HG03025 (cell line): ENCODE results near the gene IL16.

Experiments
- ATAC-seq: cut with Tn5 transposase; IDR thresholded peaks from one replicate; pipeline ENCODE4 v1.9.1; 2021; ENCODE audit warnings: mild to moderate bottlenecking, moderate library complexity; ENCODE audit not compliant: unreplicated experiment, low FRiP score

IL16 gene

DNA sequence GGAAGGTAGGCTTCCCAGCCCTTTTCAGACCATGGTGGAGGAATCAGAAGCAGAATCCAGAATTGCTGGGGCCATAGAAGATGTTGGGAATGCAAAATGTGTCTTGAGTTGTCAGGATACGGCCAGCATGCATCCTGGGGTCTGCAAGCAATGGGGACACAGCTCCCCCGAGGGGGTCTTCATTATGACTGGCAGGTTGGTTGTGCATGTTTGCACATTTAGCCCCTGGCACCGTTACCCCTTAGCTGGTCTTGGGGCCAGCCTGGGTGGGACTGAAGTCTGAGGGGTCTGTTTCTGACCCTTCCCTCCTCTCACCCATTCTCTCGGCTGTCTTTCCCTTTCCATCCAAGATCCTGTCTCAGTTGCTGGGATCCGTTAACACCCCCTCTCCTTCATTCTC is 76.5 kb downstream of the IL16 start:
- ATAC-seq = no peak

DNA sequence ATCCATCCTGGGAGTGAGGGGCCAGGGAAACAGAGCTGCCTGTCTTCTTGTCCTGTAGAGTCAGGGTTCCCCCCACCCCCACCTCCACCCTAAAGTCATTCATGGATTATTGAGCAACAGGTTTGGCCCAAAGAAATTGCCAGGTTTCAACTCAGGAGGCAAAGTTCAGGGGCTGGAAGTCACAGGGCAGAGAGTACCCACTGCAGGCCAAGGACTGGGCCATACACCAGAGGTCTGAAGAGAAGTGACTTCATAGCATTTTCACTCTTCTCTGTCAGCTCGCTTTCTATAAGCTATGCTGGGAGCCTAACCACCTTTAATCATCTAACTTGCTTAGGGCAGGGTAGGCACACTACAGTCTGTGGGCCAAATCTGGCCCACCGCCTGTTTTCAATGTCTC is 77.2 kb downstream of the IL16 start:
- ATAC-seq = no peak

DNA sequence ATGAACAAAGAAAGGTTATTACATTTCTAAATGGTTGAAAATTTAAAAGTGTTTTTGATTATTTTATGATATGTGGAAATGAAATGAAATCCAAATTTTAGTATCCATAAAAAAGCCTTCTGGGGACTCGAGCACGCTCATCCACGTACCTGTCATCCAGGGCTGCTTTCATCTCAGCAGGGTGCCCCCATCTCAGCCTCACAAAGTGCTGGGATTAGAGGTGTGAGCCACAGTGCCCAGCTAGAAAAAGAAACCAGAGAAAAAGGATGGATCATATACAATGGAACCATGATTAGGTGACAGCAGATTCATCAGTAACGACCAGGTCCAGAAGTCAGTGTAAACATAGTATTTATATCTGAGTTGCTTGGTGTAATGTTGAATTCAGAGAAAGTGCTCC is 77.6 kb downstream of the IL16 start:
- ATAC-seq = no peak

DNA sequence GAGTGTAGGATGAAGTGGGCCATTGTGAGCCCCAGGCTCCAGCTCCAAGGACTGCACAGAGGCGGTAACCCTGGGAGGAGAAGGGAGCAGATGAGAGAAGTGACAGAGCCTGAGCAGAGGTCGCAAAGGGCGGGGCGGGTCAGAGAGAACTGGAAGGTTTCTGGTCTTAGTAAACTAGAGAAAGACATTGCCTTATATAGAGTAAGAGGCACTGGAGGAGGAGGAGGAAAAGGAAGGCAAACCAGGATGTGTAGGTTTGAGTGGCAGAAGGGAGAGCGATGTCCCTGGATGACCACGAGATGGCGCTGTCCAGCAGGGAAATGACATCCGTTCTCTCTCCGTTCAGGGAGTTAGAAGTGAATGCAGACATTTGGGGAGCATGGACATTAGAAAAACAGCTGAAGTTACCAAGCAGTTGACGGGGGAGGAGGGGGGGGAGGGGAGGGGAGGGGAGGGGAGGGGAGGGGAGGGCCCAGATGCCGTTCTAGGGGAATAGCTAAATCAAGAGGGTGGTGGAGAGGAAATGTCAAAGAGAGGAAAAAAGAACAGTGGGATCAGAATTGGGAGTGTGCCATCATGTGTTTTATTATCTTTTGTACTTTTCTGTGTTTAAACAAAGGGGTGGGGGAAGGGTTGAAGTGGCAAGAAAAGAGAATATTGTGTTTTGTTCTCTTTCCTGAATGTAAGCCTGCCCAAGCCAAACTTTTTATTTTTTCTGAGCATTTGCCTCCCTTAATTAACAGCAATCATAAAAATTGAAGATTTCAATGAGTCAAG is 78.4 kb downstream of the IL16 start:
- ATAC-seq = peak; percentile 83

DNA sequence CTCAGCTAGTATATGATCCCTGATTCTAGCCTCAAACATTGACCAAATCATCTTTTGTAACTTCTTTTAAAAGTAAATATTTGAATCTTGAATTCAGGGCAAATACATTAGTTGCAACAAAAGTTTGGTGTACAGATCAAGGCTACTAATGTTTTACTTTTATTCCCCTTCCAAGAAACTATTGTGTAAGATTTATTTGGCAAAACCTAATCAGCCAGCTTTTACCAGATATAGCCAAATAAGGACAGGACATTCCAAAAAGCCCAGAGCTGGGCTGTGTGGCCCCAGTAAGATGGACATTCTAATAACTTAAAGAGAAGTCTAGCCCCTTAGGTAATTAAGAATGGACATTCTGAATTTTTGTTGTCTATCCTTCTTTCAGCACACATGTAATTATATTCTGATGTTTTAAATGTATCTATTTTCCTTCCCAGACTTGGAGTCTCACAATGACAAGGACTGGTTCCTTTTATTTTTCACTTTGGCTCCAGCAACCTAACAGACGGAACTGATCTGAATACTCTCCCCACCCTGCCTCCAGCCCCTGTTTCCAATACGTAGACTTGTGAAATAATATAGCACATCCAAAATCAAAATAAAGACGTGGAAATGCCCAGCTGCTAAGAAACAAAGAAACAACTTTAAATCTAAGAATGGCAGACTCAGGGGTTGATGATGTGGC is 79.2 kb downstream of the IL16 start:
- no peak for ATAC-seq

DNA sequence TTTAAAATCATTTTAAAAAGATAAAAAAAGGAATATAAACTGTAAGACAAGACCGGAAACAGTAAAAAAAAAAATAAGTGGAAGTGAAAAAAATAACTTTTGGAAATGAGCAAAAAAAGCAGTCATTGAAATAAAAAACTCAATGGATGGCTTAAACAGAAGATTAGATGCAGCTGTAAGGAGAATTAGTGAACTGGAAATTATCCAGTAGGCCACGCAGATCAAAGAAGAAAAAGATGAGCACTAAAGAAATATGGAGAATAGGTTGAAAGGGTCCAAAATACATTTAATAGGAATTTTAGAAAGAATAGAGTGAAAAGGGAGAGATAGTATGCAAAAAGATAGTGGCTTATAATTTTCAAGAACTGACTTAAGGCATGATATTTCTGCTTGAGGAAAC is 80.3 kb downstream of the IL16 start:
- ATAC-seq = no peak

DNA sequence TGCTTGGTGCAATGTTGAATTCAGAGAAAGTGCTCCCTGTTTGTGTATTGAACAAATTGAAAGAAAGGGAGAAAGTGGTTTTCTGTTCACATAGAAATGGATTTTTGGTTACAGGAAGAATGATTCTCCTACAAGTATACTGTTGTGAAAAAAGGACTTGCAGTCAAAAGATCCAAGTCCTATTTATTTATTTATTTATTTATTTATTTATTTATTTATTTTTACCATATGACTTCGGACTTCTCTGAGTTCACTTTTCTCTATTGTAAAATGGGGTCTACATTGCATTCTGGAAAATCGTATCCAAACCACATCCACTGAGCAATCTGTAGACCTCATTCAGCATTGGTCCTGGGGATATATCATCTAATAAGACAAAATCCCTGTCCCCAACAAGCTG is 81.2 kb downstream of the IL16 start:
- ATAC-seq = no peak

DNA sequence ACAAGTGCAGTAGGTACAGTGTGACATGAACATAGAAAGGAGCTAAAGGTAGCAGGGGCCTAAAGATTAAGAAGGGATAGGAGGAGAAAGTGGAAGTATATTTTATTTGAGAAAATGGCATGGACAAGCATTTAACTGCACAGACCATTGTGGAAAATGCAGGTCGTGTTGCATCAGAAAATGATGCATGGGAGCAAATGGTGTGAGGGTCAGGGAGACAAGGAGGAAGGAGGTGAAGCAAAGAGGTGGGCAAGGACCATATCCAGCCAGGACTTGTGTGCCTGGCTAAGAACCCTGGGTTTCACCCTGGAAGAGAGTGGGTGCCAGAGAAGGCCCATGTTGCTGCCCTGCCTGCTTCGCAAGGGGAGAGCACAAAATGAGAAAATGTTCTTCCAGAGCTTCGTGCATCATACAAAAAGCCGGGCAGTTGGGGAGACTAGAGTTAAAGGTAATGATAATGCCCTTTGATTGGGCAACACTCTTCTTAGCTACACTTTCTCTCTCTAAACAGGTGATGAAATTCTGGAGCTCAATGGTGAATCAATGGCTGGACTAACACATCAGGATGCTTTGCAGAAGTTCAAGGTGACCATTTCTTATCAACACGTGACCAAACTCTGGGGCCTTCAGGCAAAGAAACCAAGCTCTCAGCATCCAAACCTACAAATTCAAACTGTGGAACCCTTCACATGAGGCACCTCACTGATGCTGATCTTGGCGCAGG is 81.8 kb downstream of the IL16 start:
- no peak for ATAC-seq

DNA sequence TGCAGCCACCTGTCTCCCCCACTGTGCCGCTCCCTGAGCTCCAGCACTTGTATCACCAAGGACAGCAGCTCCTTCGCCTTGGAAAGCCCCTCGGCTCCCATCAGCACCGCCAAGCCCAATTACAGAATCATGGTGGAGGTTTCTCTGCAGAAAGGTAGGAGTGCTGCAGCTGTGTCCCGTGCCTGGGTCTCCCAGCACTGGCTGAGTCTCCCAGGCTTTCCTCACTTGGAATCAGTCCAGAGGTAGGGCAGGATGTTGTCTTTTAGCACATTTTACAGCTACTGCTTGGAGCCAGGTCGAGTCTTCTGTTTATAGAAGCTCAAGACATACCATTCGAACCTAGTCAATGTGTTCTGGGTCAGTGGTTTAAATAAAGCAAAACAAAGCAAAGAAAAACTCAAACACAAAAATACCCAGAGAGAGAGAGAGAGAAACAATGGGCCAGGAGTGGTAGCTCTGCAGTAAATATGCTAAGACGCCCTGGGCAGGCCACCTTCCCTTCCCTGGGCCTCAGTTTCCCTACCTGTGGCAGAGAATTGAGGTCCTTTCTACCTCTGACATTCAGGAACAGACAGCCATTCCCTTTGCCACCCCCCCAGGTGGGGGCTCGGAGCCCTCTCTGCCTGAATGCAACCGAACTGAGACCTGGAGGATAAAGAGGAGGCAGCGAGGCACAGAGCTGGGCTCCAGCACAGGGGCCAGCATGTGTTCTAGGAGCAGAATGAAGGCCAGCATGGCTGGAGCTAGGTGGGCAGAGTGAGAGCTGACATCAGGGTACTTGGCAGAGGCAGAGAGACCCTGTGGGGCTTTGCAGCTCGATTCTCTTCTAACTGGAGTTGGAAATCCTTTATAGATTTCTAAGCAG is 83.2 kb downstream of the IL16 start:
- ATAC-seq = no peak

DNA sequence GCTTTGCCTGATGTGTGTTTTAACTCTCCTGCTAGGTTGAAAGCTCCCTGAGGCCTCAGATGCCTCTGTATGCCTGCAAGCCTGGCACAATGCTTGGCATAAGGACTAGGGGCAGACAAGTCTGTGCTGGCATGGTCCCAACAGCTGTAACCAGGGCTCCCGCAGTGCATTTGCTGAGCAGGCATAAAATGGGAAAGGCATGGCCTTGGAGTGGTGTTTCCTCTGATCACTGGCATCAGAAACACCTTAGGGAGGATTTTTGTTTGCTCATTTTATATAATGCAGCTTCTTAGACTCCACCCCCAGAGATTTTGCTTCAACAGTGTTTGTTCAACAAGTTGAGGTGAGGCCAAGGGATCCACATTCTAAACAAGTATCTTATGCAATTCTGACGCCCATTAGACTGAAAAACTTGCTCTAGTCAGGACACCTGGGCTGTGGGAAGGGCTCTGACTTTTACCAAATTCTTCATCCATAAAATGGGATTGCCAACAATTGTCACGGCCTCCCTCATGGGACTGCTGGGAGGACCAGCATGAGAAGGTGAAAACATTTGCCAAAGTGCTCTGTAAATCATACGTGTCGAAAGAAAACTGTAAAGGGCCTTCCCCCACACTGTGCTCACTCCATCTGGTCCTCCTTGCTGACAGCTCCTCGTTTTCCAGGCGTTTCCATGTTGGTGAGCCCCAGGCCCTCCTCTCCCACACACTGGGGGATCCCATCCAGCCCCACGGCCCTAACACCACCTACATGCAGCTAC is 84.2 kb downstream of the IL16 start:
- ATAC-seq = no peak

DNA sequence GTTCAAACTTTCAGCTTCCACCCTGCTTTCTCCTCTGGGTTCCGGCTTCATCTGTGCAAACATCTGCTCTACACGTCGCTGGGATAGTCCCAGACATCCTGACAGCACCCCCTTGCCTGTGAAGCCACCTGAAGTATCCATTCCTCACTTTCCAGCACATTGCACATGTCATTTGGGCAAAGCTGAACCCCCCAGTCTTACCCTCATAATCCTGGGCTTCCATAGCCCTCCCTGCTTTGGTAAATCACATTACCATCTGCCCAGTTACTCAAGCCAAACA is 84.7 kb downstream of the IL16 start:
- ATAC-seq = no peak

DNA sequence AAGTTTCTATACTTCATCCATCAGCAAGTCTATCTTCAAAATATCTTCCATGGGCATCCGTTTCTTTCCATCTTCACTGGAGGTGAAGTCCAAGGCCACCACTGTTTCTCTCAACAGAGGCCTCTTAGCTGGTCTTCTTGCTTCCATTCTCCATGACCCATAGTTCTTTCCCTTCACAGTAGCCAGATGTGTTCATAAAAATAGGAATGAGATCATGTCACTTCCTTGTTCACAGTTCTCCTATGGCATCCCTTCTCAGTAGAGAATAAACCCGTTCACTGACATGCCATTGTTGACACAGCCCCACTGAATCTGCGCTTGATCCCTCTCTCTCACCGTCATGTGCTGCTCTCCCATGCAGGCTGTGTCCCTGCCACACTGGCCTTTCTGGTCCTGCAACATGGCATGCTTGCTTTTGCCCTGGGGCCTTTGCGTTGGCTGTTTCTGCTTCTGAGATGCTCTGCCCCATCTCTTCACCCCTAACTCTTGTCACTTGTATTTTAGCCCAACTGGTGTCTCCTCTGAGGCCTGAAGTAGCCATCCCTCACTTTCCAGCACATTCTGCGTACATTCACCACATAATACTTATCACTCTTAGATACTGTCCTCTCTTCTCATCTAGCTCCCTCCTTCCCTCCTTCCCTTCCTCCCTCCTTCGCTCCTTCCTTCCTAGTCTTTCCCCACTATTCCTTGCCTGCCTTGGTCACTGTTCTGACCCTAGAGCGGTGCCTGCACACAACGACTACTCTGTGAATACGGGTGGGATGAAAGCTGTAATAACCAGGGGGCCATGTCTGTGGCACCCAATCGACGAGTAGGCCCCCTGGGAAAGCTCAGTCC is 85.3 kb downstream of the IL16 start:
- no peak for ATAC-seq

DNA sequence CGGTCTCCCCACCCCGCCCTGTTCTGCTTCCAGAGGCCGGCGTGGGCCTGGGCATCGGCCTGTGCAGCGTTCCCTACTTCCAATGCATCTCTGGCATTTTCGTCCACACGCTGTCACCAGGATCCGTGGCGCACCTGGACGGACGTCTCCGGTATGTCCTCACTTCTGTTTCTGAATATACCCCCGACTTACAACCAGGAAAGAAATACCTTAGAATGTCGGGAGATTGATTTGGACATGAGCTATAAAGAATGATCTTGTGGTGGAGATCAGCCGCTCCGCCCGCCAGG is 85.9 kb downstream of the IL16 start:
- ATAC-seq = no peak

DNA sequence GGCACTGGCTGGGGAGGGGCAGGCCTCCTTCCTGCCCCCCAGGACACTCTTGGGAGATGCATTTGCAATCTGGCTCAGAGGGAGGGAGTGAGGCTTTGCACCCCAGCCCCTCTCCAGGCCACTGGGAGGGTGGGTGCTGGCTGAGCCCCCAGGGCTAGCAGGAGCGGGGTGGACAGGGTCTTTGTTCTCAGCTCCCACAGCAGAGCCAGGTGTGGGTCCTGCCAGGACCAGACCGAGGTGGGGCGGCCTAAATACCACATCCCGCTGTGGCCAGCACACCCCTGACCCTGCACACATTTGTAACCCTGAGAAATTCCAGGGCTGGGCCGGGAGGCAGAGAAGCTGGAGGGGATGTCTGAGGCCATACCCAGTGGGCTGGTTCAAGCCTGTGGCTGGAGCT is 86.2 kb downstream of the IL16 start:
- ATAC-seq = no peak

DNA sequence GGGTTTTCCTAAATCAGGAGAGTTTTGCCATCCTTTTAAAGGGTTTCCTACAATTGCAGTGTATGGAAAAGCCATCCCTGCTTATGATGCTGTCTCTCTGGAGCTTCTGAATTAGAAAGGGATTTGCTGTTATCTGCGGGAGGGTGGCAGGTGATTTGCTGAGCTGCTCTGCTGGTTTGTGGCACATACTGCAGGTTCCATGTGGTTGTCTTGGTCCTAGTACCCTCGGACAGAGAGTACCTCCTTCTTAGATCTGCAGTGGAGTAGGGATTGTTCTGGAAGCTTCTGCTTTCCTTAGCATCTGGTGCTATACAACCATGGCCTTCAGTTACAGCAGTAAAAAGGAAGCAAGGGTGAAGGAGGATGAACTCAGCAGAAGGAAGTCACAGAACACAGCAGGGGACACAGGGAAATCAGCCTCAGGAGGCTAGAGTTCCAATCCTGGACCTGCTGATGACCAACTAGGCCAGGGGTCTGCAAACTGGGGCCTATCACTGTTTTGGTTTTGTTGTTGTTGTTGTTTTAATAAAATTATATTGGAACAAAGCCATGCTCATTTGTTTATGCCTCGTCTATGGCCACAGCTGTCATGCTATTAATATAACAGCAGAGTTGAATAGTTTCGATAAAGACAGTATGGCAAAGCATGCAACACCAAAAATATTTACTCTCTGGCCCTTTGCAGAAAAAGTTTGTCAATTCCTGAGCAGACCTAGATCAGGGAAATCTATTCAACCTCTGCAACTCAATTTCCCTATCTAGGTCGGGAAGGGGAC is 87.8 kb downstream of the IL16 start:
- no peak for ATAC-seq

DNA sequence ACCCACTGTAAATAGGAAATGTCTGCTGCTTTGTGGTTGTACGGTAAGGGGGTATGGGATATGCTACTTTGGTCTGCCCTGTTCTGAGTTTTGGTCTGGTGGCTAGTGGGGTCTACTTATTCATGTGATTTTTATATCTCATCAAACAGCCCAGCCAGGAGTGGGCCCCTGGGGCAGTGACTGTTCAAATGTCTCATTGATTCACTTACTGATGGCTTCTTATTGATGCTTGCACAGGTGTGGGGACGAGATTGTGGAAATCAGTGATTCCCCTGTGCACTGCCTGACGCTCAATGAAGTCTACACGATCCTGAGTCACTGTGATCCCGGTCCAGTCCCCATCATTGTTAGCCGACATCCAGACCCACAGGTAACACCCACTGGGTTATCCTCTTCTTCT is 88.8 kb downstream of the IL16 start:
- ATAC-seq = no peak

DNA sequence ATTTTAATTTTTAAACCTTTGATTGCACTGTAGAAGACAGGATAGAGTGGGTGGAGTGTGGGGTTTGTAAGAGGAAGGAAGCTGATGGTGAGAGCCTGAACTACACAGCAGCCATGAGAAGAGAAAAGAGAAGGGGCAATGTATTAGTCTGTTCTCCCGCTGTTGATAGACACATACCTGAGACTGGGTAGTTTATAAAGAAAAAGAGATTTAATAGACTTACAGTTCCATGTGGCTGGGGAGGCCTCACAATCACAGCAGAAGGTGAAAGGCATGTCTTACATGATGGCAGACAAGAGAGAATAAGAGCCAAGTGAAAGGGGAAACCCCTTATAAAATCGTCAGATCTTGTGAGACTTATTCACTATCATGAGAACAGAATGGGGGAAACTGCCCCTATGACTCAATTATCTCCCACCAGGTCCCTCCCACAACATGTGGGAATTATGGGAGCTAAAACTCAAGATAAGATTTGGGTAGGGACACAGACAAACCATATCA is 90.0 kb downstream of the IL16 start:
- ATAC-seq = no peak

DNA sequence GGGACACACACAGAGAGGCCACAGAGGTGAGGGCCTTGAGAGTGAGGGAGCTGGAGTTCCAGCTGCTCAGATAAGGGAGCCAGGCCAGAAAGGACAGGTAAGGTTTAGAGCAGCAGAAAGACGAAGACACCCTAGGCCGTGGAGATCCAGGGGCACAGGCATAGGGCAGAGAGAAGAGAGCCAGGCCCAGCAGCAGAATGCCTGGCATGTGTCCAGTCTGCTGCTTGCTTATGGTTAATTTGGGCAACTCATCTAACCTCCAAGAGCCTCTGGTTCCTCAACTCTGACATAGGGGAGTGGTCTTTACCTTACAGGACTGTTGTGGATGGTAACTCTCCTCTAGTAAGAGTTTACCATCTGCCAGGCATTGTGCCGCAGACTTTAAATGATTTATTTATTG is 91.4 kb downstream of the IL16 start:
- ATAC-seq = no peak

DNA sequence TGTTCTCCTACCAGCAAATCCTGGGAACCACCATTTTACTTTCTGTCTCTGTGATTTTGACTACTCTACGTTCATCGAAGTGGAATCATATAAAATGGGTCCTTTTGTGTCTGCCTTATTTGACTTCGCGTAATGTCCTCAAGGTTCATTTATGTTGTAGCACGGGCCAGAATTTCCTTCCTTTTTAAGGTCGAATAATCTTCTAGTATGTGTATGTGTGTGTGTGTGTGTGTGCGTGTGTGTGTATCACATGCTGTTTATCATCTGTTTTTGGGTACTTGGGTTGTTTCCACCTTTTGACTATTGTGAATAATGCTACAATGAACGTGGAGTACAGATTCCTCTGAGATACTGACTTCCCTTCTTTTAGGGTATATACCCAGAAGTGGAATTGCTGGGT is 91.9 kb downstream of the IL16 start:
- ATAC-seq = no peak
